Epithelial cell of esophagus (primary cell): ENCODE measurements around the gene MYOM3.
"Not testable (repeated sequence)": the region's sequence is repeated elsewhere in the genome, so short reads cannot be mapped to it uniquely, and the experiment has no call there.

Source experiments
- DNase-seq: peaks from one replicate; pipeline ENCODE4 v3.0.0; 2010; ENCODE audit warnings: low read depth
- H3K4me3 ChIP-seq: 2 replicates; pipeline ENCODE4 v1.5.1; 2011; ENCODE audit warnings: mild to moderate bottlenecking, low read length, control low read depth
- TF ChIP-seq, protein P1 (sequence below): IDR thresholded peaks from 2 replicates; pipeline ENCODE4 v1.5.1; 2011; ENCODE audit warnings: low read depth, mild to moderate bottlenecking, low read length, control low read depth, inconsistent platforms; ENCODE audit not compliant: insufficient read depth; ENCODE audit errors: missing control alignments

Gene MYOM3

DNA sequence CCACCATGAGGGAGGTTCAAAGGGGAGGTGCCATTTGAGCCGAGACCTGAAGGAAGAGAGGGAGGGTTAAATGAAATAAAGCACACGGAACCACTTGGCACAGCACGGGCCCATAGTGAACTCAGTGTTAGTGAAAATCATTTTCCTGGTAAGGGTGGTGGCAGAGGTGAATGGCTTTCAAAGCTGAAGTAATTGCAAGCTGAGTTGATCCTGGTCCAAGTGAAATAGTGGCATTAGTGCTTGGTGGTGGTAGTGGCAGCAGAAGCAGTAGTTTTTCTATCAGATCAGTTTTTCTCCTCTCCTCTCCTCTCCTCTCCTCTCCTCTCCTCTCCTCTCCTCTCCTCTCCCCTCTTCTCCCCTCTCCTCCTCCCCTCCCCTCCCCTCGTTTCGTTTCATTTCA, 101.3 kb downstream of the MYOM3 start:
- DNase-seq = no peak
- H3K4me3 ChIP-seq = no peak overlapping the region
- TF ChIP-seq, protein P1, sequence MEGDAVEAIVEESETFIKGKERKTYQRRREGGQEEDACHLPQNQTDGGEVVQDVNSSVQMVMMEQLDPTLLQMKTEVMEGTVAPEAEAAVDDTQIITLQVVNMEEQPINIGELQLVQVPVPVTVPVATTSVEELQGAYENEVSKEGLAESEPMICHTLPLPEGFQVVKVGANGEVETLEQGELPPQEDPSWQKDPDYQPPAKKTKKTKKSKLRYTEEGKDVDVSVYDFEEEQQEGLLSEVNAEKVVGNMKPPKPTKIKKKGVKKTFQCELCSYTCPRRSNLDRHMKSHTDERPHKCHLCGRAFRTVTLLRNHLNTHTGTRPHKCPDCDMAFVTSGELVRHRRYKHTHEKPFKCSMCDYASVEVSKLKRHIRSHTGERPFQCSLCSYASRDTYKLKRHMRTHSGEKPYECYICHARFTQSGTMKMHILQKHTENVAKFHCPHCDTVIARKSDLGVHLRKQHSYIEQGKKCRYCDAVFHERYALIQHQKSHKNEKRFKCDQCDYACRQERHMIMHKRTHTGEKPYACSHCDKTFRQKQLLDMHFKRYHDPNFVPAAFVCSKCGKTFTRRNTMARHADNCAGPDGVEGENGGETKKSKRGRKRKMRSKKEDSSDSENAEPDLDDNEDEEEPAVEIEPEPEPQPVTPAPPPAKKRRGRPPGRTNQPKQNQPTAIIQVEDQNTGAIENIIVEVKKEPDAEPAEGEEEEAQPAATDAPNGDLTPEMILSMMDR = no peak

DNA sequence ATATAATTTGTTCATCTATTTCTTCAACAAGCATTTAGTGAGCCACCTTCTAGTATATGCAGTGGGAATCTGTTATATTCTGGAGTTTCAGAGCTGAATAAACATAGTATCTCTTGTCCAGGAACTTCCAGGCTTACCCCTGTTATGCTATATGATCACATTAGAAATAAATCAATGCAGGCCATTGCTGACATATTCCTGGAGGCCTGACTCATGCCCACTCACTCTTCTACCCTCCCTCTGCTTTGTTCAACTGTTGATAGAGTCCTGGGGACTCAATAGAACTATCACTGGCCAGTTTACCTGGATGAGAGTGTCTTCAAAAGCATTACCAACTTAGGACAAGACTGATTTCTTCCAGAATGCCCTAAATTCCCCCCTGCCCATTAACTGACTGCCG, 102.5 kb downstream of the MYOM3 start:
- TF ChIP-seq, protein P1 = no peak
- peak; percentile 69 for DNase-seq
- H3K4me3 ChIP-seq = no peak overlapping the region

DNA sequence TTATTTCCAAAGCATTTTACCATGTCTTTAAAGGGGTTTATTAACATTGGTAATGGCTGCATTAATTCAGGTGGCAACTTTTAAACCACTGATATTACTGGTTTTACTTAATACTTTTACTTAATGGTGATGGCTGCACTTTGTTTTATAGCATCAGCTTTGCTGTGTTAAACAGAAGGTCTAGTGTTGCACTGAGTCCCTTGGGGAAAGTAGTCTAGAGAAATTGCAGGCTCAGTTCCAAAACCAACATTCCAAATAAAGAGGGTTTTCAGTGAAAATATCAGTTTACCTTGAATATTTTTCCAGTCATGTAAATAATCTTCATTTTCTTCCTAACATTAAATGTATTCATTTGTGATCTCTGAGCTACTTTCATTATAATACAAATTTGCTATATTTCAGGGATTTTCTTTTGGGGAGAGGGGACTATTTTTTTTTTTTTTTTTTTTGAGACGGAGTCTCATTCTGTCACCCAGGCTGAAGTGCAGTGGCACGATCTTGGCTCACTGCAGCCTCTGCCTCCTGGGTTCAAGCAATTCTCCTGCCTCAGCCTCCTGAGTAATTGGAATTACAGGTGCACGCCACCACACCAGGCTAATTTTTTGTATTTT, 103.3 kb downstream of the MYOM3 start:
- H3K4me3 ChIP-seq, DNase-seq: not testable (repeated sequence)

DNA sequence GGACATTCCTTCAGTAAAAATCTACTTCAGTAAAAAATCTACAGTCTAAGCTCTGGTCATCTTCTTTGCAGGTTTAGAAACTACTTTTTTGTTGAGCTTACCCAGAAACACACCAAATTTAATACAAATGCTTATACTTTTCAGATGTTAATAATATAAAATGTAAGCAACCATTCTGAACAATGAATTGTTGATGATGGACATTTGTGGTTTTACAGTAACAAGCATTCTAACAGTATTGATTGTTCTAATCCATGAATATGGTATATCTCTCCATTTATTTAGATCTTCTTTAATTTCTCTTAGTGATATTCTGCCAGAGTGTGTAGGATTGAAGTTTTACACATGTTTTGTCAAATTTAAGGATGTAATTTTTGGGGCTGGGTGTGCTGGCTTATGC, 104.9 kb downstream of the MYOM3 start:
- TF ChIP-seq, protein P1 = no peak
- H3K4me3 ChIP-seq = no peak overlapping the region
- DNase-seq = no peak
